ENCODE measurements around the gene FRAS1.

The FRAS1 gene

GRCh38 chr4:78331186-78331585 is 274.1 kb downstream of the FRAS1 start:
- no peak for DNase-seq
- H3K27me3 ChIP-seq, result no peaks in the 10 kb centered on the region
- peaks cover 35% of the 10 kb centered on the region for H3K4me1 ChIP-seq
- H3K4me3 ChIP-seq (ENCODE audit: low read depth, low read length), result no peak overlapping the region
- no peaks in the 10 kb centered on the region; the same call in none of the 2 replicates for H3K36me3 ChIP-seq
- H3K9me3 ChIP-seq, result no peaks in the 10 kb centered on the region
- no peak for TF ChIP-seq CTCF (IDR thresholded peaks at IDR 0.05; ENCODE audit: low read depth, low read length)

- H3K4me3 ChIP-seq (ENCODE audit: low read depth, low read length), result no peak overlapping the region
- no peaks in the 10 kb centered on the region; the same call in none of the 2 replicates for H3K36me3 ChIP-seq
- no peak for TF ChIP-seq CTCF (IDR thresholded peaks at IDR 0.05; ENCODE audit: low read depth, low read length)
- DNase-seq, result no peak
- H3K27me3 ChIP-seq, result no peaks in the 10 kb centered on the region
- H3K4me1 ChIP-seq, result peaks cover 32% of the 10 kb centered on the region
- no peaks in the 10 kb centered on the region for H3K9me3 ChIP-seq
Observed at GRCh38 chr4:78331965-78332364, 274.8 kb downstream of the FRAS1 start.

DNA sequence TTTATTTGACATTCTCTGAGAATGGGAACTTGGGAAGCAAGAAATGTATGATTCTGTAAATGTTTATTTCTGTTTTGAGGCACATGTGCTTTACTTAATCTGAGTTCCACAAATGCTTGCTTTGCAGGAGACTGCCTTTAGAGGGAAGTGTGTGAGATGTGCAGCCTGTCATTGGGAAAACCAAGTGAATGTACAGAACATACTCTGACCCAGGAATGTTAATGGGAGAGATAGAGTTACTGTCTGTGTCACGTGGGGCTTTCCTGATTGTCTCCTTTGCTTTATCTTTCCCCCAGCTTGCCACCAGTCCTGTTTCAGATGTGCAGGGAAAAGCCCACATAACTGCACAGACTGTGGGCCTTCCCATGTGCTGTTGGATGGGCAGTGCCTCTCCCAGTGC is 275.9 kb downstream of the FRAS1 start:
- H3K4me1 ChIP-seq, result peaks cover 32% of the 10 kb centered on the region
- H3K27me3 ChIP-seq, result no peaks in the 10 kb centered on the region
- TF ChIP-seq CTCF (IDR thresholded peaks at IDR 0.05; ENCODE audit: low read depth, low read length), result no peak
- no peaks in the 10 kb centered on the region for H3K9me3 ChIP-seq
- peak; percentile 19 for DNase-seq
- H3K36me3 ChIP-seq, result no peaks in the 10 kb centered on the region; the same call in 1 of the 2 replicates
- H3K4me3 ChIP-seq (ENCODE audit: low read depth, low read length), result no peak overlapping the region

- no peak overlapping the region for H3K4me3 ChIP-seq (ENCODE audit: low read depth, low read length)
- no peaks in the 10 kb centered on the region for H3K9me3 ChIP-seq
- DNase-seq, result peak; percentile 18
- TF ChIP-seq CTCF (IDR thresholded peaks at IDR 0.05; ENCODE audit: low read depth, low read length), result no peak
- H3K27me3 ChIP-seq, result no peaks in the 10 kb centered on the region
- peaks cover 13% of the 10 kb centered on the region; the same call in 1 of the 2 replicates for H3K36me3 ChIP-seq
- H3K4me1 ChIP-seq, result peaks cover 17% of the 10 kb centered on the region
Observed at GRCh38 chr4:78336093-78336943, 279.2 kb downstream of the FRAS1 start.

GRCh38 chr4:78337244-78338020 is 280.3 kb downstream of the FRAS1 start:
- H3K9me3 ChIP-seq, result no peaks in the 10 kb centered on the region
- H3K36me3 ChIP-seq, result peaks cover 13% of the 10 kb centered on the region; the same call in 1 of the 2 replicates
- no peak for DNase-seq
- TF ChIP-seq CTCF (IDR thresholded peaks at IDR 0.05; ENCODE audit: low read depth, low read length), result no peak
- peaks cover 16% of the 10 kb centered on the region for H3K4me1 ChIP-seq
- H3K27me3 ChIP-seq, result no peaks in the 10 kb centered on the region
- no peak overlapping the region for H3K4me3 ChIP-seq (ENCODE audit: low read depth, low read length)

Measured in BE2C (cell line).